A673 (cell line): ENCODE data around the gene GRAMD2B. TPM values are rescaled to one million over a fixed set of nuclear protein-coding genes. Genes with fewer than 3 reads are reported as not detected.
"Not testable (repeated sequence)": the region's sequence is repeated elsewhere in the genome, so short reads cannot be mapped to it uniquely, and the experiment has no call there.

Experiments
- BruUV-seq: library from RNA; stranded (reverse); fragments of 400-500 nt; replicated peaks from 2 replicates; lab custom pipeline; 2021; lab: Mats Ljungman, UMichigan
- CTCF ChIA-PET: fragments of 300-600 bp; sonication (Branson Sonifier 250); formaldehyde crosslinking; loops from one replicate; lab custom pipeline; 2022; ENCODE audit warnings: antibody characterized with exemption; lab: Charles Lee
- POLR2A ChIA-PET: fragments of 300-600 bp; sonication (Branson Sonifier 250); formaldehyde crosslinking; loops from one replicate; lab custom pipeline; 2022; ENCODE audit warnings: antibody characterized with exemption; ENCODE audit not compliant: low non-redundant PET; lab: Charles Lee
- DNase-seq: peaks from one replicate; pipeline ENCODE4 v3.0.0-alpha.2; 2015; ENCODE audit warnings: low spot score
- H3K27ac ChIP-seq: fragments of 200-600 bp; sonication (generic); 2 replicates; pipeline ENCODE4 v1.5.1; 2016; ENCODE audit warnings: mixed run types, low read depth, mild to moderate bottlenecking, mixed read lengths, antibody characterized with exemption, low read length; ENCODE audit not compliant: poor library complexity, severe bottlenecking
- H3K27me3 ChIP-seq: fragments of 200-600 bp; sonication (generic); replicated peaks from 2 replicates; pipeline ENCODE4 v1.6.1; 2017; ENCODE audit warnings: mixed run types, low read depth, mild to moderate bottlenecking, mixed read lengths, antibody characterized with exemption, low read length; ENCODE audit not compliant: insufficient read depth, poor library complexity
- H3K36me3 ChIP-seq: fragments of 200-600 bp; sonication (generic); 2 replicates; pipeline ENCODE4 v1.6.1; 2016; ENCODE audit warnings: mixed run types, mild to moderate bottlenecking, mixed read lengths, antibody characterized with exemption, low read length; ENCODE audit not compliant: insufficient read depth, poor library complexity, severe bottlenecking
- H3K4me1 ChIP-seq: fragments of 200-600 bp; sonication (generic); 2 replicates; pipeline ENCODE4 v1.6.1; 2017; ENCODE audit warnings: mixed run types, mild to moderate bottlenecking, mixed read lengths, antibody characterized with exemption, low read length; ENCODE audit not compliant: insufficient read depth, poor library complexity, severe bottlenecking
- H3K4me3 ChIP-seq: fragments of 200-600 bp; sonication (generic); 2 replicates; pipeline ENCODE4 v1.5.1; 2016; ENCODE audit warnings: low read depth, mixed run types, mild to moderate bottlenecking, mixed read lengths, low read length; ENCODE audit not compliant: poor library complexity, severe bottlenecking
- H3K9me3 ChIP-seq: fragments of 200-600 bp; sonication (generic); 2 replicates; pipeline ENCODE4 v1.6.1; 2016; ENCODE audit warnings: mixed run types, low read depth, mild to moderate bottlenecking, mixed read lengths, antibody characterized with exemption, low read length; ENCODE audit not compliant: poor library complexity, severe bottlenecking
- EZH2 ChIP-seq: fragments of 200-600 bp; sonication (generic); IDR thresholded peaks from 2 replicates; pipeline ENCODE4 v1.6.1; 2017; ENCODE audit warnings: borderline replicate concordance, low read depth, mild to moderate bottlenecking, mixed read lengths, antibody characterized with exemption, low read length; ENCODE audit not compliant: poor library complexity, severe bottlenecking
- intact Hi-C: fragments of 100-400 bp; cut with micrococcal nuclease; formaldehyde crosslinking; loops from one replicate; pipeline ENCODE4 v1.10.0; 2022; ENCODE audit not compliant: unreplicated experiment
- total RNA-seq: library from RNA; stranded (reverse); gene quantifications from 2 replicates; pipeline ENCODE4 v1.2.3, GENCODE V29; 2021
- TF ChIP-seq, protein P1 (sequence below): fragments of 300-800, 200-600 bp; sonication (generic); conservative IDR thresholded peaks from 2 replicates; pipeline ENCODE4 v1.5.1; 2017; ENCODE audit warnings: low read depth, mild to moderate bottlenecking, antibody characterized with exemption, low read length, moderate library complexity, mixed read lengths

Gene GRAMD2B
- total RNA-seq, 1 experiment from 2014 or later: 2.6 TPM

DNA sequence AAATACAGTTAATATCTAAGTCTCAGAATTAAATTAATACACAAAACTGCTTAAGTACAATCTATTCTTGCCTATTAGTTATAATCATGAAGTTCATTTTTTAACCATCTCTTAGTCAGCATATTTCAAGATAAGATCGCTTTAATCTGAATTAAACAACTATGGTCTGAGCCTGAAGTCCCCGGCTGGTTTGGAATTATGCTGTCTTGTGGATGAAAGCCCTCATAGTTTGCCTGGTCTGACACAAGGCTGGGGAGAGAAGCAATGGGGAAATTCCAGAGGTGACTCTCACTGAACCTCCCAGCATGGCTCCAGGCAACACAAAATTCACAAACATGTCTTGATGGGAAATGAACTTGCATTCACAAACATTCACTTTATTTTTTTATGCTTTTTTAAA lies 28.0 kb upstream of the GRAMD2B start:
- CTCF ChIA-PET: no interaction called here
- Histone ChIP-seq H3K36me3 (no peaks in the 10 kb centered on the region), H3K27me3 (no peaks in the 10 kb centered on the region), H3K4me3 (no peak overlapping the region), H3K4me1 (no peaks in the 10 kb centered on the region), H3K27ac (no peak overlapping the region), H3K9me3 (peaks cover 3% of the 10 kb centered on the region)
- no TSS peak for BruUV-seq
- no peak for DNase-seq
- TF ChIP-seq EZH2: no peak
- TF ChIP-seq, protein P1, sequence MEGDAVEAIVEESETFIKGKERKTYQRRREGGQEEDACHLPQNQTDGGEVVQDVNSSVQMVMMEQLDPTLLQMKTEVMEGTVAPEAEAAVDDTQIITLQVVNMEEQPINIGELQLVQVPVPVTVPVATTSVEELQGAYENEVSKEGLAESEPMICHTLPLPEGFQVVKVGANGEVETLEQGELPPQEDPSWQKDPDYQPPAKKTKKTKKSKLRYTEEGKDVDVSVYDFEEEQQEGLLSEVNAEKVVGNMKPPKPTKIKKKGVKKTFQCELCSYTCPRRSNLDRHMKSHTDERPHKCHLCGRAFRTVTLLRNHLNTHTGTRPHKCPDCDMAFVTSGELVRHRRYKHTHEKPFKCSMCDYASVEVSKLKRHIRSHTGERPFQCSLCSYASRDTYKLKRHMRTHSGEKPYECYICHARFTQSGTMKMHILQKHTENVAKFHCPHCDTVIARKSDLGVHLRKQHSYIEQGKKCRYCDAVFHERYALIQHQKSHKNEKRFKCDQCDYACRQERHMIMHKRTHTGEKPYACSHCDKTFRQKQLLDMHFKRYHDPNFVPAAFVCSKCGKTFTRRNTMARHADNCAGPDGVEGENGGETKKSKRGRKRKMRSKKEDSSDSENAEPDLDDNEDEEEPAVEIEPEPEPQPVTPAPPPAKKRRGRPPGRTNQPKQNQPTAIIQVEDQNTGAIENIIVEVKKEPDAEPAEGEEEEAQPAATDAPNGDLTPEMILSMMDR: no peak
- POLR2A ChIA-PET: no interaction called here
- intact Hi-C loops: no loop called here

DNA sequence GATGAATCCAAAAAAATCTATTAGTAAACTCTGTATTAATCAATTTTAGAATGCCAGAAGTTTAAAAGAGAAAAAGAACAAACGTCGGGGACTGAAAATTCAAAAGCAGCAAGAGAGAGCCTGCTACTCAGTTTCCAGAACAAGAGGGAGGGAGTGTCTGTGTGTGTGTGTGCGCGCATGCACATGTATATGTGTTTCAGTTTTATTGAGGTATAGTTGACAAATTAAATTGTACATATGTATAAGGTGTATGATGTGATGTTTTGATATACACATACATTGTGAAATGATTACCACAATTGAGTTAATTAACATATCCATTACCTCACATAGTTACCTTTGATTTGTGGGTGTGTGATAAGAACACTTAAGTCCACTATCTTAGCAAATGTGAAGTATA lies 27.6 kb upstream of the GRAMD2B start:
- intact Hi-C loops: no loop called here
- no peak for DNase-seq

GRCh38 chr5:126396721-126397120 lies 26.5 kb upstream of the GRAMD2B start:
- CTCF ChIA-PET, H3K4me3 ChIP-seq: not testable (repeated sequence)

More for the DNA sequence above, 27.6 kb upstream of the GRAMD2B start:
- ChIA-PET CTCF (no interaction called here), POLR2A (no interaction called here)
- Histone ChIP-seq H3K36me3 (no peaks in the 10 kb centered on the region), H3K27ac (no peak overlapping the region), H3K27me3 (no peaks in the 10 kb centered on the region), H3K9me3 (peaks cover 6% of the 10 kb centered on the region), H3K4me1 (no peaks in the 10 kb centered on the region), H3K4me3 (no peak overlapping the region)
- BruUV-seq: no TSS peak
- TF ChIP-seq, protein P1: no peak
- TF ChIP-seq EZH2: no peak

GRCh38 chr5:126398791-126399190 lies 24.4 kb upstream of the GRAMD2B start:
- Histone ChIP-seq H3K27ac (no peak overlapping the region), H3K9me3 (peaks cover 13% of the 10 kb centered on the region), H3K4me3 (no peak overlapping the region), H3K36me3 (no peaks in the 10 kb centered on the region), H3K4me1 (no peaks in the 10 kb centered on the region), H3K27me3 (no peaks in the 10 kb centered on the region)
- TF ChIP-seq, protein P1: no peak
- no peak for TF ChIP-seq EZH2
- ChIA-PET CTCF (no interaction called here), POLR2A (no interaction called here)
- no peak for DNase-seq
- intact Hi-C loops: no loop called here
- BruUV-seq: no TSS peak

More at GRCh38 chr5:126396721-126397120, 26.5 kb upstream of the GRAMD2B start:
- DNase-seq, intact Hi-C loops, POLR2A ChIA-PET, H3K36me3 ChIP-seq, H3K27me3 ChIP-seq, H3K27ac ChIP-seq, BruUV-seq, H3K4me1 ChIP-seq: not testable (repeated sequence)
- H3K9me3 ChIP-seq: peaks cover 13% of the 10 kb centered on the region
